CD1c-positive myeloid dendritic cell (primary cell): ENCODE data around the gene KAZN.

Experiments used
- DNase-seq: peaks from one replicate; pipeline ENCODE4 v3.0.0-alpha.2; 2016; ENCODE audit errors: extremely low spot score

The KAZN gene

DNA sequence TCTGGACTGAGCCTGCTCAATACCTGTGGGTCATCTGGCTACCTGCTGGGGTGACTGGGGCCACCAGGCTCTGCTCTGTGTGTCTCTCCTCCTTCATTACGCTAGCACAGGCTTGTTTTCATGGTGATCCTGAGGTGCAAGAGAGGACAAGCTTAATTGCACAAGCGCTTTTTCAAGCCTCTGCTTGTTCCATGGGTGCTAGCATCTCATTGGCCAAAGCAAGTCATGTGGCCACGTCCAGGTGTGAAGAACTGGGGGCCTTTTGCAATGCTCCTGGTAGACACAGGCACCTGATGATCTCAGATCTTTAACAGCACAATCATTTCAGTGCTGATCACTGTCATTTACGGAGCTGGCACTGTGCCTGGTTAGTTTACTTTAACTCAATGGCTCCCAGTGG lies 114.6 kb downstream of the KAZN start:
- no peak for DNase-seq

- no peak for DNase-seq
Observed at GRCh38 chr1:14715266-14715665, 116.8 kb downstream of the KAZN start.

DNA sequence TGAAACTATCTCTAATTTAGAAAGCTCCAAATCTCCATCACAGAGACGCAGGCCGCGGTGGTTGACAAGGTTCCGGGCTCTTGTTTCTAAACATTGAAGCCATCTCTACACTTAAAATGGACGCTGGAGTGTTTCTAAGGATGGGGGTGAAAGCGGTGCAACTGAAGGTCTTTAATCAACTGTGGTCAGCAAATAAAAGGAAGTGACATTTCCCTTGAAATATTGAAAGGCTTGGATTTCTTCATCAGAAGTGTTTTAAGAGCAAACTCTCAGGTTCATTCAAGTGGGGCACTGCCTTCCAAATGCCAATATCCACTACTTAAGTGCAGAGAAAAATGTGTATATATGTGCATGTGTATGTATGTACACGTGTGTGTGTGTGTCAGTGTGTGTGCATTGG lies 117.3 kb downstream of the KAZN start:
- no peak for DNase-seq

GRCh38 chr1:14716474-14716873 lies 118.0 kb downstream of the KAZN start:
- DNase-seq, result no peak

- DNase-seq, result no peak
Observed at GRCh38 chr1:14718476-14718875, 120.0 kb downstream of the KAZN start.

- no peak for DNase-seq
Observed at GRCh38 chr1:14723401-14723800, 124.9 kb downstream of the KAZN start.

DNA sequence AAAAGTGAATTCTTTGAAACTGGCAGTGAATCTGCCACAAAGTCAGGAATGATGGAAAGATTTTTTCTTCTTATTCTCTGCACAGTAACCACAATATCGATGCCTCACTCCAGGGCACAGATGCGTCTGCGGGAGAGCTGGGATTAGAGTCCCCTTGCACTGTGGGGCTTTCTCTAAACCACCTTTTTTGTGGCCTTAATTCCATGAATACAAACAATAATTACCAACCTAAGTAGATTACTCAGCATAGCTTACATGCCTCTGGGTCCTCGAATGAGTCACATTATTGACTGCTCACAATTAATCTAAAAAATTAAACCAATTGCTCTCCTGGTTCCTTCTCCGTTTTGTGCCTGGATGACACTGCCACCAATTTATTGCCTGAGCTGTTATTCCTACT lies 125.8 kb downstream of the KAZN start:
- no peak for DNase-seq

DNA sequence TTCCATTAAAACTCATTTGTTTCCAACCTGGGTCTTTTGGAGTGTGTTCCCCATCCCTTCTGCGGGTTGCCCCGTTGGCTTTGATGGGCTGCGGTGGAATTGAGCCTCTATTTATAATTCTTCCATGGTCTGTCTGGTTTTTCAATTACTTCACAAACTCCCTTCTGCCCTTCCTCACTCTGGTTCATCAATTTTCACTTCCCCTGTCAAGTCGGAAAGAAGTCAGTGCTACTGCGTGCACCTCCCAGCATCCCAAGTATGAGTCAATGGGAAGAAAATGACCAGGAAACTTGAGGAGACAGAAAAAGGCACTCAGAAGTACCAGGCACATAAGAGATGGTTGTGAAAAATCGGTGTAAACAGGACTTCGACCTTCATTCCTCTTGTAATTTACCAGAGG lies 126.2 kb downstream of the KAZN start:
- DNase-seq, result no peak

DNA sequence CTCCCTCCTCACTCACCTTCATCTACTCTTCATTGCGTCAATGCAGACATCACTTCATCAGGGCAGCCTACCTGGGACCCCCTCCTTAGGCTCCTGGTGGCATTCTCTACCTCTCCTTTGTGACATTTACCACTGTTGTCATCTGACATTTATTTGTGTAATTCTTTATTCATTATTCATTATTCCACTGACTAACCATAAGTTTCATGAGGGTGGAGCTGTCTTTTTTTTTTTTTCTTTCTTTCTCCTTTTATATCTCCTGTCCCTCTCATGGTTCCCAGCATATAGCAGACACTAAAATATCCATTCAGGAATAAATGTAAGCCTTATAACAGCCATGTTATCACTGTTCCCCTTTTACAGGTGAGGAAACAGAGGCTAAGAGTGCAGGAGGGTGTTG lies 126.8 kb downstream of the KAZN start:
- no peak for DNase-seq

GRCh38 chr1:14725695-14726094 lies 127.2 kb downstream of the KAZN start:
- no peak for DNase-seq

DNA sequence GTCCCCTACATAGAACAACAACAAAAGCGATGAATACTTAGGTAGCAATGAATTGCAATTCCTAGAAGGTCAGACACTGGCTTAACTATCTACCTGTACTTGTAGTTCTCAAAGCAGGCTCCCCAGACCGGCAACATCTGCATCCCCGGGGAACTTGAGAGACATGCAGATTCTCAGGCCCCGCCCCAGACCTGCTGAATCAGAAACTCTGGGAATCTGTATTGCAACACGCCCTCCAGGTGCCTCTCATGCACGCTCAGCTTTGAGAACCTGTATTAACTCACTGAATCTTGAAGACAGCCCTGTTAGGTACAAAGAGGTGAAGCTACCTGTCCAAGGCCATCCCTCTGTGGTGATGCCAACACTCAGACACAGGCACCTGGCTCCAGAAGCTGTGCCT lies 128.1 kb downstream of the KAZN start:
- DNase-seq, result no peak

- no peak for DNase-seq
Observed at GRCh38 chr1:14728516-14728915, 130.0 kb downstream of the KAZN start.

- DNase-seq, result no peak
Observed at GRCh38 chr1:14732728-14733047, 134.2 kb downstream of the KAZN start.

DNA sequence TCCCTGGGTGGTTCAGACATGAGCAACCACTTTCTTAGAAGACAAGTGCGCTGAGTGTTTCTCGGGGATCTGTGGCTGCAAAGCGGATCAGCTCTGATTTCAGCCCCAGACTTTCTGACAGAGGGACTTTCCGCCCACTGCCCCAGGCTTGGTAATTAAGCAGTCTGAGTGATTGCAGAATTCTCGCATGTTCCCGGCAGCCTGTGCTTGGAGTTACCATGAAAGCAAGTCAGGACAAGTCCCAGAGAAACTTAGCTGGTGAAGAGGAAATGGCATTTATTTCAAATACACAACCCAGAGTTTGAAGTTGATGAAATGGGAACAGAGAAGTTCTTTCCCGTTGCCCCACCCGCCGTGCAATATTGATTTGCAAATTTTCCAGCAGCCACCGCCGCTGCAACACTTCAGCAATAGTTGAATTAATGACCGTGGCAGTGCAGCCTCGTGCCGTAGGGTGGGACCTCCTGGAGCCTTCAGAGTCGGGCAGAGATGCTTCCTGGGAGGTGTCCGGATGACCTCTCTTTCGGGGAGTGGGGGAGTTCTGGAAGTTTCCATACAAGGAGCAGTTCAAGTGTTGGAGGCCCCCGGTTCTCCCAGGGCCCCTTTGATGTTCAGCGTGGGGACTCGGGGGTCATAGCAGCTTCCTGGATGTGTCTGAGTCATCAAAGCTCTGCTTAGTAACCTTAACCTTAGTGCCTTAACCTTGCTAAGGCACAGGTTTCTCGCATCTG lies 134.7 kb downstream of the KAZN start:
- DNase-seq, result peak; percentile 13

- no peak for DNase-seq
Observed at GRCh38 chr1:14733779-14734140, 135.3 kb downstream of the KAZN start.

GRCh38 chr1:14735841-14736240 lies 137.4 kb downstream of the KAZN start:
- no peak for DNase-seq

GRCh38 chr1:14737561-14738094 lies 139.1 kb downstream of the KAZN start:
- no peak for DNase-seq

DNA sequence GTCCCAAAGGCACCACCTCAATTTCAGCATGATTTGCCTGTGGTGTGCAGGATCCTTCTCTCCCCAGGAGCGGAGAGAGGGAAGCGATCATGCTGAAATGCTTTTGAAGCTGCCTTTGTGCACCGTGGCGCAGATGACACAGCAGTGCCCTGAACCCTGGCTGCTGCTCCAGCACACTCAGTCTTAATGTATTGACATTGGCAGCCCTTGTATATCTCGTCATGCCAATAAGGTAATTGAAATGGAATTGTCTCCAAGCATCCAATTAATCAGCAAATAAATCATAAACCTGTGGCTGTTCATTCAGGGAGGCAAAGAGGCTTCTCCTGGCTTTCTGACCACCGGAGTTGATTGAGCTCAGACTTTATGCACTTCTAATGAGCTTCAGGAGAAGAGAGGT lies 139.8 kb downstream of the KAZN start:
- DNase-seq, result no peak

DNA sequence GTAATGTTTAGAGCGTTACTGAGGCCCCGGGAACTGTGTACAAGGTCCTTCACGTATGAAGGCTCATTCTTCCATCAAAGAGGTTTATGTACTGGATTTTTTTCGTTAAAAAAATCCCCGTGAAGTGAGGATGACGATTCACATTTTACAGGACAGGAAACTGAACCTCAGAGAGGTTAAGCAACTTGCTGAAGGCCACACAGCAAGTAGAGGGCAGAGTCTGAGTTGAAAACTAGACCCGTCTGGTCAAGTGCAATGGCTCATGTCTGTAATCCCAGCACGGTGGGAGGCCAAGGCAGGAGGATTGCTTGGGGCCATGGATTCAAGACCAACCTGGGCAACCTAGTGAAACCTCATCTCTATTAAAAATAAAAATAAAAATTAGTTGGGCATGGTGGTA lies 140.2 kb downstream of the KAZN start:
- no peak for DNase-seq

DNA sequence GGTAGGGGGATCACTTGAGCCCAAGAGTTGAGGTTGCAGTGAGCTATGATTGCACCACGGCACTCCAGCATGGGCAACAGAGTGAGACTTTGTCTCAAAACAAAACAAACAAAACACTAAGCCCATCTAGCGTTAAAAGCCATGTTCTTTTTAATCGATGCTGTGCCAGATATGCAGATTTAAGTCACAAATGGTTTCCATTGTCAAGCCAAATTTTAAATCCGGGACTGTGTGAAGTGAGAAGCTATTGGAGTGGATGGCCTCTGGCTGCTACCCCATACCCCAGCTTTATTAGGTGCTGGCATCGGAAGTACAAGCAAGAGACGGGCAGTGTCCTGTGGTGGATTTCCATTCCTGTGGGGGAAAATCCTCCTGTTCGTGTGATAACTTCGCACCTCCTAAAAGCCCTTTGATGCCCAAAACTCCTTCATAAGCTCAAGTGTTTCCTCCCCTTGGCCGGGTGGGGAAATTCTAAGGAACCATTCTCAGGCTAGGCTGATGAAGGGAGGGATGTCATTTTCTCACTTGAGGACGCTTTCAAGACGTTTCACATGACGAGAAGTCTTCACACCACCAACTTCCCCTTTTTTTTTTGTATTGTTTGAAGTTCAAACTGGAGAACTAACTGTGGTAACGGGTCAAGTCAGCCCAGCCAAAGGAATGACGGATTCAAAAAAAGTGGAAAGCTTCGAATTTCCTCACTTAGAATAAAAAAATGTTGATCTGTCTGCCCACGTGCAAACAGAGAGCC lies 140.8 kb downstream of the KAZN start:
- DNase-seq, result peak; percentile 85

DNA sequence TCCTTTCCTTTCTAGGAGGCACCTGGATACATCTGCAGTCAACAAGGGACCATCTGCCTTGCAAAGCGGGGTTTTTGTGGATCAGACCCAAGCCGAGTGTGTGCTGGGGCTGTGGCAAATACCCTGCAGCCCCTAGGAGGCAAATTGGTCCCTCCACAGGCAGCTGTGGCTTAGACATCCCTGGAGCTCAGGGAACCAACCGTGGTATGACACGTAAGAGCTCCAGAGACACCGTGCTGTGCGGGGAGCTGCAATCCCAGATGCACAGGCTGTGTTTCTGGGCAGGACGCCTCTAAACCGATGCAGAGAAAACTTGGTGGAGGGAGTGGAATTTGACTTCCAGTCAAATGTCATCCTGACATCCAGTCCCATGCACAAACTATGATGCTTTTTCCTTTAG lies 141.5 kb downstream of the KAZN start:
- no peak for DNase-seq

GRCh38 chr1:14741082-14741481 lies 142.6 kb downstream of the KAZN start:
- peak; percentile 11 for DNase-seq

GRCh38 chr1:14741532-14741931 lies 143.0 kb downstream of the KAZN start:
- no peak for DNase-seq
